ENCODE data around the gene STK24.

The STK24 gene

DNA sequence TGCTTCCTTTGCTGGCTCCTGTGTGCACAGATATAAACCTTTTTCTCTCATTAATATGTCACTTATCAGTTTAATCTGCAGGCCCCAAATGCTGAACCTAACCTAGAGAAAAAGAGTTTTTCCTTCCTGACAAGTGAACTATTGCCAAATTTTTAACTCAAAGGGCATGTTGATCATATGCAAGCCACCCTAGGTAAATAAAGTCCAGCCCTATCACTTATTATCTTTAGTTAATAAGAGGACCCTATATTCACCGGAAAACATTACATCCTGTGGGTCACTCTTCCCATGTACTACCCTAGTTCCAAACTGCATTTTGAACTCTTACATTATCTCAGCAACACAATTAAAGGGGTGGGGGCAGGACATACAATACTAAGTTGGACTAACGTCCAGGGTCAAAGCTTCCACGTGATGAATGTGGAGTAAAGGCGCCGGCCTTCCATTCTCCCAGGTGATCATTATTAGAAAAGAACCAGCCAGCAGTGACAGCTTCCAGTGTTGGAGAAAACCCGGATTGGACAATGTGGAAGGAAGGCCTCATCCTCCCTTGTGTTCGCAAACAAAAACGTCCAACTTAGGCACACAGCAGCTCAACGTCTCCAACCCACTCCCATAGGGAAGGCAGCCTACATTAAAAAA, 86.6 kb downstream of the STK24 start:
- in situ Hi-C loops (cut with HindIII; ENCODE audit: low sequenced_read_pairs) = no loop called here
- DNase-seq (ENCODE audit: low read depth, low spot score) = no peak
- no peak overlapping the region for H3K4me3 ChIP-seq (ENCODE audit: low read depth, low read length)
- TF ChIP-seq, protein P1, sequence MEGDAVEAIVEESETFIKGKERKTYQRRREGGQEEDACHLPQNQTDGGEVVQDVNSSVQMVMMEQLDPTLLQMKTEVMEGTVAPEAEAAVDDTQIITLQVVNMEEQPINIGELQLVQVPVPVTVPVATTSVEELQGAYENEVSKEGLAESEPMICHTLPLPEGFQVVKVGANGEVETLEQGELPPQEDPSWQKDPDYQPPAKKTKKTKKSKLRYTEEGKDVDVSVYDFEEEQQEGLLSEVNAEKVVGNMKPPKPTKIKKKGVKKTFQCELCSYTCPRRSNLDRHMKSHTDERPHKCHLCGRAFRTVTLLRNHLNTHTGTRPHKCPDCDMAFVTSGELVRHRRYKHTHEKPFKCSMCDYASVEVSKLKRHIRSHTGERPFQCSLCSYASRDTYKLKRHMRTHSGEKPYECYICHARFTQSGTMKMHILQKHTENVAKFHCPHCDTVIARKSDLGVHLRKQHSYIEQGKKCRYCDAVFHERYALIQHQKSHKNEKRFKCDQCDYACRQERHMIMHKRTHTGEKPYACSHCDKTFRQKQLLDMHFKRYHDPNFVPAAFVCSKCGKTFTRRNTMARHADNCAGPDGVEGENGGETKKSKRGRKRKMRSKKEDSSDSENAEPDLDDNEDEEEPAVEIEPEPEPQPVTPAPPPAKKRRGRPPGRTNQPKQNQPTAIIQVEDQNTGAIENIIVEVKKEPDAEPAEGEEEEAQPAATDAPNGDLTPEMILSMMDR (IDR thresholded peaks at IDR 0.05; ENCODE audit: low read depth, low read length) = no peak

DNA sequence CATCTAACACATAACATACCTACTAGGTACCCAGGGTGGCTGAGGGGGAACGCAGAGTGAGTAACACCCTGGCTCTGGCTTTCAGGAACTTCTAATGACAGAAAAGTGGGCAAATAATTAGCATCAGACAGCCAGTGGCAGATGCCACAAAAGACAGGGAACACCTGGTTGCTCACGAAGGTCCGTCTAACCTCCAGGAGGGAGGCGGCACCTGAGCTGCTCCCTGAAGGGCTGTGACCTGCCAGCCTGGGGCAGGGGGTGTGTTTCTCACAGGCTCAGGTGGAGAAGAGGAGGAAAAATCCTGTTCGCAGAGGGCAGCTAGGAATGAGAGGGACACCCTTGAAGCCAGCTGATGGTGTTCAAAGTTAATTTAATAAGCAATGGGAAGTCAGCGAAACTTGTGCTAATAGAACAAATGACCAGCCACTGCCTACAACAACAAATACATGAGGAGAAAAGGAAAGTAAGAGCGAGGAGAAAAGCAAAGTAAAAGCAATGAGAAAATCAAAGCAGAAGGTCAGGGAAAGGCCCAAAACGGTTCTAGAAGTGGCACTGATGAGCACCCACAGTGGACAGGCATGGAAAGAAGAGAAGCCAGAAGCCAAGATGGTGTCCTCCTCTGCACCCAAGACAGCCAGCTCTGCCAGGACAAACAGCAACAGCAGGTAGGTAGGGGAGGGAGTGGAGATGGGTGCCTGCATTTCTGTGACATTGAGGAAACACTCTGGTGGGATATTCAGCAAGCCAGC, 87.3 kb downstream of the STK24 start:
- H3K4me3 ChIP-seq (ENCODE audit: low read depth, low read length) = no peak overlapping the region
- in situ Hi-C loops (cut with HindIII; ENCODE audit: low sequenced_read_pairs) = no loop called here
- TF ChIP-seq, protein P1 (IDR thresholded peaks at IDR 0.05; ENCODE audit: low read depth, low read length) = no peak
- no peak for DNase-seq (ENCODE audit: low read depth, low spot score)

DNA sequence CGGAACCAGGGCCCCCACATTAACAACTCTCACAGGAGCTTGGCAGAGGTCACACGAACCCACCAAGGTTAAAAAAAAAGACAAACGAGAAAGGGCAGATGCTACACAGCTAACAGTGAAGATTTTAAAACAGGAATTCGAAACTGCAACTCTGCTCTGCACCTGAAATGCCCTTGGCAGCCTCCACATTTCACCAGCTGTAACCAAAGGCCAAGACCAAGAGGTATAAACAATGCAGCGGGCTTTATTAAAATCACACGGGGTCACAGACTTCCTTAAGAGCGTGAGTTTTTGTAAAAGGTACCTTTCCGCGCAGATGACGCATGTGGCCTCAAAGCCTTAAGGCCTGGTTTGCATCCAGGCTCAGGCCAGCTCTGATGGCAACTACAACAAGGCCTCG, 88.2 kb downstream of the STK24 start:
- TF ChIP-seq, protein P1 (IDR thresholded peaks at IDR 0.05; ENCODE audit: low read depth, low read length) = no peak
- in situ Hi-C loops (cut with HindIII; ENCODE audit: low sequenced_read_pairs) = no loop called here
- DNase-seq (ENCODE audit: low read depth, low spot score) = no peak
- no peak overlapping the region for H3K4me3 ChIP-seq (ENCODE audit: low read depth, low read length)

DNA sequence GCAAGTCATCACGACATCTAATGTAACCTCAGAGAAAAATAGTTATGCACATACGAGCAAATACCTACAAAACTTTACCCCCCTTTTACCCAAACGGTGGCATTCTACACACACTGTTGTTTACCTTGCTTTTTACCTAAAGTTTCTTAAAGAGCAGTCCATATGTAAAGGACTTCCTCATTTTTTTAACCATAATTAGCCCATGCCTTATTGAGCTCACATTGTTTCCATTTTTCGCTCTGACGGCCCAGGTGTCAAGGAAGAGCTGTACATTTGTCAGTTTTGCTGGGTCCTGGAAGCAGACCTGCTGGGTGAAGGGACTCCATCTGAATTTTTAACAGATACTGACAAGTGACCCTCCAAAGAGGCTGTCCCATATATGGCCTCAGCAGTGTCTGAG, 89.4 kb downstream of the STK24 start:
- no peak overlapping the region for H3K4me3 ChIP-seq (ENCODE audit: low read depth, low read length)
- DNase-seq (ENCODE audit: low read depth, low spot score) = no peak
- in situ Hi-C loops (cut with HindIII; ENCODE audit: low sequenced_read_pairs) = no loop called here
- TF ChIP-seq, protein P1 (IDR thresholded peaks at IDR 0.05; ENCODE audit: low read depth, low read length) = no peak

- no peak for DNase-seq (ENCODE audit: low read depth, low spot score)
- H3K4me3 ChIP-seq (ENCODE audit: low read depth, low read length) = no peak overlapping the region
- TF ChIP-seq, protein P1 (IDR thresholded peaks at IDR 0.05; ENCODE audit: low read depth, low read length) = no peak
- in situ Hi-C loops (cut with HindIII; ENCODE audit: low sequenced_read_pairs) = no loop called here
Measured at GRCh38 chr13:98487016-98487415, 89.9 kb downstream of the STK24 start.

DNA sequence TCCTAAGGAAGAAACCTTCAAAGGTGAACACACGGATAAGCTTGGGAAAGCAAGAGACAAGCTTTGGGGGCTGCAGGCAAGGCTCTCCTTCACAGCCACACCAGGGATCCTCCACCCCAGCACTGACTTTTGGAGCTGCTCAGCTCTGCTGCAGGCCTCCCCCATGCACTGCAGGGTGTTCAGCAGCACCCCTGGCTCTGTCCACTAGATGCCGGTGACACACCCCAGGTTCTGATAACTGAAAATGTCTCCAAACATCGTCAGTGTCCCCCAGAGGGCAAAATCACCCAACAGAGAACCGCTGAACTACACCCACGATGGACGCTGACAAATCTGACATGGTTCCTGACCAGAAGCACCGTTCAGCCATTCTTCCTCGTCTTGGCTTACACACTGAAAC, 90.5 kb downstream of the STK24 start:
- TF ChIP-seq, protein P1 (IDR thresholded peaks at IDR 0.05; ENCODE audit: low read depth, low read length) = no peak
- in situ Hi-C loops (cut with HindIII; ENCODE audit: low sequenced_read_pairs) = no loop called here

More for the DNA sequence above, 90.5 kb downstream of the STK24 start:
- DNase-seq (ENCODE audit: low read depth, low spot score) = no peak
- H3K4me3 ChIP-seq (ENCODE audit: low read depth, low read length) = no peak overlapping the region
